GM21576 (cell line): ENCODE results near the gene ITPKC.
"Not testable (repeated sequence)": the region's sequence is repeated elsewhere in the genome, so short reads cannot be mapped to it uniquely, and the experiment has no call there.

Source experiments
- ATAC-seq: cut with Tn5 transposase; IDR thresholded peaks from one replicate; pipeline ENCODE4 v1.9.1; 2021; ENCODE audit warnings: mild to moderate bottlenecking, moderate library complexity; ENCODE audit not compliant: unreplicated experiment

The ITPKC gene

DNA sequence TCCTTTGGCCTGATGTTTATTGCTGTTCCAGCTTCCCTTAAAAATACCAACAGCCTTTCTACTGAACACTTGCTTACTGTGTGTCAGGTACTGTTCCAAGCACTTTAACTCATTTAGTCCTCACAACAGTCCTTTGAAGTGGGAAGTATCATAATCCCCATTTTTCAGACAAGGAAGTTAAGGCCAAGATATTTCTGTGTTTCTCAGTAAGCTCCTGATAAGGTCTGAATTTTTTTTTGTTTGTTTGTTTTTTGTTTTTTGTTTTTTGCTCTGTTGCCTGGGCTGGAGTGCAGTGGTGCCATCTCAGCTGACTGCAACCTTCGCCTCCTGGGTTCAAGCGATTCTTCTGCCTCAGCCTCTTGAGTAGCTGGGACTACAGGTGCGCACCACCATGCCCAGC lies 41.6 kb downstream of the ITPKC start:
- no peak for ATAC-seq

DNA sequence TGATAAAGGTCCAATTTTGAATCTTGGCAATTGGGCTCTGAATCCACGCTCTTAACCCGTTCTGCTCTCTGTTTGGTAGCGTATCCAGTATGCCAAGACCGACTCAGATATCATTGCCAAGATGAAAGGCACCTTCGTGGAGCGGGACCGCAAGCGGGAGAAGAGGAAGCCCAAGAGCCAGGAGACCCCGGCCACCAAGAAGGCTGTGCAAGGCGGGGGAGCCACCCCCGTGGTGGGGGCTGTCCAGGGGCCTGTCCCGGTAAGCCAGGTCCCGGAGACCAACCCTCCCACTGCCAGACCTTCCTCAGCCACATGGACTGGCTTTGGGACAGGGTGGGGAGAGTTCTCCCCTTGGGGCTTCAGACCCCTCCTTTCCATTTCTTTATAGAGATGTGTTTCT lies 42.4 kb downstream of the ITPKC start:
- no peak for ATAC-seq

DNA sequence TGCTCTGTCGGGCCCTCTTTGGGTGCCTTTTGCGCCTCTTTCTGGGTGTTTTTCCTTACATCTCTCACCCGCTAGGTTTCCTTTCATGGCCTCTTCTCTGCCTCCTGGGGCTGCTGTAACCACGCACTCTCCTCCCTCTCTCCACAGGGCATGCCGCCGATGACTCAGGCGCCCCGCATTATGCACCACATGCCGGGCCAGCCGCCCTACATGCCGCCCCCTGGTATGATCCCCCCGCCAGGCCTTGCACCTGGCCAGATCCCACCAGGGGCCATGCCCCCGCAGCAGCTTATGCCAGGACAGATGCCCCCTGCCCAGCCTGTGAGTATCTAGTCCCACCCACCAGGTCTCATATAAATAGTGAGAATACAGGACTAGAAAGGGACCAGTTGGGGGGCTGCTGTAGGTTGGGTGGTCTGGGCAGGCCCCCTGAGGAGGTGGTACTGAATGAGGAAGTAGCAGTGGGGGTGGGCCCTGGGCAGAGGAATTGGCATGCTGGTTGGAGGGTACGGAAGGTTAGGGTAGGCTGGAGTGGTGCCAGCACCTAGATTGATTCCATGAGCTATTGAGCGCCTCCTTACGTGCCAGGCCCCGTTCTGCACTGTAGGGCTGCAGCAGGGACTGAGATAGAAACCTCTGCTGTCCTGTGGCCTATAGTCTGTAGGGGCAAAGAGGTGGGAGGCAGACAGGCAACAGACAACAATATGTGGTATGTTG lies 46.0 kb downstream of the ITPKC start:
- ATAC-seq, result no peak

DNA sequence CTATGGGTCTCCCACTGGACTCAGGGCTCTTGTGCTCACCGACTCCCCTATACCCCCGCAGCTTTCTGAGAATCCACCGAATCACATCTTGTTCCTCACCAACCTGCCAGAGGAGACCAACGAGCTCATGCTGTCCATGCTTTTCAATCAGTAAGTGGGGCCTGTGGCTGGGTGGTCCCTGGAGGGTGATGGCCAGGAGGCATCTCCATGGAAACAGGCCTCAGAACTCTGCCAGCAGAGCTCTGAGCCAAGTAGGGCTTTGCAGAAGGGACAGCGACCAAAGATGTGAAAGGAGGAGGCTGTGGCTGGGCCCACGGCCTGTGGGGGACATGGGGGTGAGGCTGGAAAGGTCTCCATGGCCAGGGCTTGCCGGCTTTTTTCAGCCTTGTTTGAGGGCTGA lies 46.6 kb downstream of the ITPKC start:
- ATAC-seq, result no peak

DNA sequence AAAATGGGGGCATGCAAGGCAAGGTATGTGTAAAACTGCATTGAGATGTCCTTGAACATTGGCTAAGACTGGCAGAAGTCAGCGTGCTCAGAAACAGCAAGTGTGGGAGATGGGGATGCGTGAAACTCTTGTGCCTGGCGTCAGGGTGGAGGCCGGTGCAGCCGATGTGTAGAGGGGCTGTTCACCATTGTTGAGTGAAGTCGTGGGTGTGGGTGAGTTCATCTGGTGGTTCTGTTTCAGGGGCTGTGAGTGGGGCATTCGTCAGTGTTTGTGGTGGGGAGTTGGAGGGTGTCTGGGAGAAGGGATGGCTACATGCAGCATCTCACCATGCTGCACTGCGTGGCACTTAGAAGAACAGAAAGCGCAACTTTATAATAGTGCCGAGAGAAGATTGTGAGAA lies 47.1 kb downstream of the ITPKC start:
- no peak for ATAC-seq

DNA sequence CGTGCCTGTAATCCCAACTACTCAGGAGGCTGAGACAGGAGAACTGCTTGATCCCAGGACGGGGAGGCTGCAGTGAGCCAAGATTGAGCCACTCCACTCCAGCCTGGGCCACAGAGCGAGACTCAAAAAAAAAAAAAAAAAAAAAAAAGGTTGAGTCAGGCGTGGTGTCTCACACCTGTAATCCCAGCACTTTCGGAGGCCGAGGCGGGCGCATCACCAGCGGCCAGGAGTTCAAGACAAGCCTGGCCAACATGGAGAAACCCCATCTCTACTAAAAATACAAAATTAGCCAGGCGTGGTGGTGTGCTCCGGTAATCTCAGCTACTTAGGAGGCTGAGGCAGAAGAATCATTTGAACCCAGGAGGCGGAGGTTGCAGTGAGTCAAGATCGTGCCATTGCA lies 49.5 kb downstream of the ITPKC start:
- ATAC-seq, result not testable (repeated sequence)

DNA sequence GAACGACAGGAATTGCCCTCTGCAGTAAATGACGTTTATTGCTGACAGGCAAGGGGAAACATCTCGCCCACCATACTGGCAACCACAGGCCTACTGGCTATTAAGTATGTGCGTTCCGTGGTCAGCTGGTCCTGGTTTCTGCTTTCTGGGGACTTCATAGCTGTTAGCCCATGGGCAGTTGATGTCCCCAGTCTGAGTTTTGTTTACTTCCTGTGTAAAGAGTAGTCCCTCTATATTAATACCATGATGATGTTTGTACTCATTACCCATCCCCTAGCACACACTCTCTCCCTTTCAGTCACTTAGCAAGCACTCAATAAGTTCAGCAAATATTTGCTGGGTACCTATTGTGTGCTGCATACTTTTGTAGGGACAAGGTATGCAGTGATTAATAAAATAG lies 52.0 kb downstream of the ITPKC start:
- ATAC-seq, result no peak

DNA sequence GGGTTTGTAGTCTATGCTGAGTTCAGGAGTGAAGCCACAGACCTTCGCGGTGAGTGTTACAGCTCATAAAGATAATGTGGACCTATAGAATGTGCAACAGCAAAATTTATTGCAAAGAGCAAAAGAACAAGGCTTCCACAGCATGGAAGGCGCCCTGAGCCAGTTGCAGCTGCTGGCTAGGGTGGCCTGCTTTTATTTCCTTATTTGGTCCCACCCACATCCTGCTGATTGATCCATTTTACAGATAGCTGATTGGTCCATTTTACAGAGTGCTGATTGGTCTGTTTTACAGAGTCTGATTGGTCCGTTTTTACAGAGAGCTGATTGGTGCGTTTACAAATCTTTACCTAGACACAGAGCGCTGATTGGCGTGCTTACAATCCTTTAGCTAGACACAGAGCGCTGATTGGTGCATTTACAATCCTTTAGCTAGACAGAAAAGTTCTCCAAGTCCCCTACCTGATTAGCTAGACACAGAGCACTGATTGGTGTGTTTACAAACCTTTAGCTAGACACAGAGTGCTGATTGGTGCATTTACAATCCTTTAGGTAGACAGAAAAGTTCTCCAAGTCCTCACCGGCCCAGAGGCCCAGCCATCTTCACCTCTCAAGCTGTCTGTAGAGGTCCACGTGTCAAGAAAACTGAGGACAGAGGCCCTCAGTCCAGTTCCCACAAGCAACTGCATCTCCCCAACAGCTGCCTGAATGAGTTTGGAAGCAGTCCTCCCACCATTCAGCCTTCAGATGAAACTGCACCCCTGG lies 54.4 kb downstream of the ITPKC start:
- not testable (repeated sequence) for ATAC-seq

DNA sequence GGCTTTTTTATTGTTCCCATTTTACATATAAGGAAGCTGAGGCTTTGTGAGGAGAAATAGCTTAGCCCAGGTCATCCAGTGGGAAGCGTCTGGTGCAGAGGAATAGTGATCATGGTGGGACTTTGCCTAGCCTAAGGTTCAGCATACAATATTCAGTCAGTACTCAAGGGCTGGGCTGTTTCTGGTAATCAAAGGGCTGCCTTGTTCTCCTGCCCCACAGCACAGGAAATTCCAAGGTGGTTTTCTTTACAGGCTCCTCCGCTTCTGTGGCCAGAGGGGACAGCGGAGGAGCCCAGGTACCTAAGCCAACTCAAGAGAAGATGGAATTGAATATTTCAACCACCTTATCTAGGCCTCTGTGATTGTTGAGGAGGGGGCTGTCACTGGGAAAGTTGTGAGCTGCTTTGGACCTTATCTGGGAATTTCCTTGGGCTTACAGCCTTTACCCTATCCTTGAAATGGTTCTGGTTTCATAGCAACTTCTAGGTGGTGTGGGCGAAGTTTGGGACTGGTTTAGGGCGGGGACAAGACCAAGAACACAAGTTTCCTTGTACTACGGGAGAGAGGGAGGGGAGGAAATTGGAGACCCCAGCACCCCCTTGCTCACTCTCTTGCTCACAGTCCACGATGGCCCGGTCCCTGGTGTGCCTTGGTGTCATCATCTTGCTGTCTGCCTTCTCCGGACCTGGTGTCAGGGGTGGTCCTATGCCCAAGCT lies 58.2 kb downstream of the ITPKC start, which contains the start of gene MIA:
Gene MIA (plus strand): TSS at position 606 of the 716 bp plus-strand sequence. CDS start 22 bp downstream, at position 628.
- no peak for ATAC-seq

DNA sequence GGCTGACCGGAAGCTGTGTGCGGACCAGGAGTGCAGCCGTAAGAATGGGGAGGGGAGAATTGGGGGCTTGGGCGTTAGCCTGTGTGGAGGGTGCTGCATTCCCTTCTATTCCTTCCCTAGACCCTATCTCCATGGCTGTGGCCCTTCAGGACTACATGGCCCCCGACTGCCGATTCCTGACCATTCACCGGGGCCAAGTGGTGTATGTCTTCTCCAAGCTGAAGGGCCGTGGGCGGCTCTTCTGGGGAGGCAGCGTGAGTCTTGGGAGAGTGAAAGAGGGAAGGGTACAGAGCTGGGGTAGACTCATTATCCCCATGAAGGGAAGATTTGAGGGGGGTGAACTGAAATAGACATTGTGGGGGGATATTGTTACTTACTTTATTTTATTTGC lies 58.7 kb downstream of the ITPKC start:
- ATAC-seq, result no peak

DNA sequence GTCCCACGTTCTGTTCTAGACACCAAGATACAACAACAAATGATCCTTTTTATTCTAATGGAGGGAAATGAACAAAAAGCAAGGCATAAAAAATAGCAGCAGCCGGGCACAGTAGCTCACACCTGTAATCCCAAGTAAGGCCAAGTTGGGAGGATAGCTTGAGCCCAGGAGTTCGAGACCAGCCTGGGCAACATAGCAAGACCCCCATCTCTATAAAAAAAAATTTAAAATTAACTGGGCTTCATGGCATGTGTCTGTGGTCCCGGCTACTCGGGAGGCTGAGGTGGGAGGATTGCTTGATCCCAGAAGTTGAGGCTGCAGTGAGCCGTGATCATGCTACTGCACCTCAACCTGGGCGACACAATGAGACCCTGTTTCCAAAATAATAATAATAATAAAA lies 59.5 kb downstream of the ITPKC start:
- ATAC-seq, result no peak

DNA sequence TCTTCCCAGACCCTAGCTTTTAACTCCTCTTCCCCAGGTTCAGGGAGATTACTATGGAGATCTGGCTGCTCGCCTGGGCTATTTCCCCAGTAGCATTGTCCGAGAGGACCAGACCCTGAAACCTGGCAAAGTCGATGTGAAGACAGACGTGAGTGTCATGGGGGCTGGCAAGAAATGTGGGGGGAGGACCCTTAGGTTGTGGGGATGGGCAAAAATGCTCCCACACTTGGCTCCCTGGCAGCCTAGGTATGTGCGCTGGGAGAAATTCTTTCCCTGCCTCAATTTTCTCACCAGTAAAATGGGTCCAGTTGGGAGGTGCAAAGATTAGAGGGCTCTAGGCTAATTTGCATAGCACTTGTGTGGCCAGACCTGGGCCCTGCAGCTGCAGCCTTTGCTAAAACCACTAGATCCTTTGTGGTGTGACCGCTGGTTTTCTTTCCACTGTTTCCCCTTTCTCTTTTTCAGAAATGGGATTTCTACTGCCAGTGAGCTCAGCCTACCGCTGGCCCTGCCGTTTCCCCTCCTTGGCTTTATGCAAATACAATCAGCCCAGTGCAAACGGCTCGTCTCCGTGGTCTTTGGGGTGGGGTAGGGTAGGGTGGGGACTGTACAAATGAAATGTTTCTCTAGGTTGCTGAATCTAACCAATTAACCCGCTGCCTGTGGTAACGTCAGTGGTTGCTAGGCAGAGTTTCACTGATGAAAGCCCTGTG lies 60.2 kb downstream of the ITPKC start:
- ATAC-seq, result peak; percentile 60

DNA sequence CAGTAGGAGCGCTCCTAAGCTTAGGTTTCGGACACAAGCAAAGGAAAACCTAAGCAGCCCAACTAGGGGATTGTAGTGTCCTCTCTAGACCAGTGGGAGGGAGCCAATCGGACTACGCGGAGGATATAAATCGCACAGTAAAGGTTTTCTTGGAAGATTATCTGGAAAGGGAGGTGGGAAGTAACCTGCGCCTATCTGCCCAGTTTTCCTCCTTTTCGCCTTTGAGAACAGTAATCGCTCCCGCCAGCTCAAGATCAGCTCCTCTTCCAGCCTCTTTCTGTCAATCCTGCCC lies 60.7 kb downstream of the ITPKC start:
- ATAC-seq, result no peak

DNA sequence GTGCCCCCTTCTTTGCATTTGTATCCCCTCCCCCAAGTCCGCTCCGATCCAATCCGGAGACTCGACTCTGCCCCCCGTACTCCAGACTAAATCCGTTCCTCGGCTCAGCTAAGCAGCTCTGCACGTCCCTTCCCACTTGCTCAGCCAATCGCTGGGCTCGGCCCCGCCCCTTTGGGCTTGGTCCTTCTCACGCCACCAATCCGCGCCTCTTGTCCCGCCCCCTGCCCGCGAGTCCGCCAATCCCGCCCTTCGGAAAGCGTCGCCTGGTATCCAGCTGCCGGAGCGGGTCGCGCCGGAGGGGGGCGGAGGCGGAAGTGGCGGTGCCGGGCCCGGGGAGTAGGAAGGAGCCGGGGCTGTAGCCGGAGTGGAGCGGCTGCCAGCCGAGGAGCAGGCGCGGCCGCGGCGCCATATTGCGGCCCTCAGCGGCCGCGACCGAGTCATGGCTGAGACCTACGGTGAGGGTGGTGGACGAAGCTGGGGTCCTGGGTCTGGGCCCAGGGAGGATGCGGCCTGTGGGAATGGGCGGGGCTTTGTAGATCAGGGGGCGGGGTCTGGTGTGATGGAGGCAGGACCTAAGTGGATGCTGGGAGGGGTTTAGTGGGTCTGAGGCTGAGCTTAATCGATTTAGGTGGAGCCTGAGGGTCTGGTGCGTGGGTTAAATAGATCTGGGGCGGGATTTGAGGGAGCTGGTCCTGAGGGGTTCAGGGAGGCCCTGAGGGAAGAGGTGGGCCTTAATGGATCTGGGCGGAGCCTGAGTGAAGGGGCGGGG lies 61.2 kb downstream of the ITPKC start, which contains the start of gene RAB4B:
Gene RAB4B (plus strand): TSS at position 311 of the 769 bp plus-strand sequence. CDS start 129 bp downstream, at position 440.
- ATAC-seq, result peak; percentile 47

DNA sequence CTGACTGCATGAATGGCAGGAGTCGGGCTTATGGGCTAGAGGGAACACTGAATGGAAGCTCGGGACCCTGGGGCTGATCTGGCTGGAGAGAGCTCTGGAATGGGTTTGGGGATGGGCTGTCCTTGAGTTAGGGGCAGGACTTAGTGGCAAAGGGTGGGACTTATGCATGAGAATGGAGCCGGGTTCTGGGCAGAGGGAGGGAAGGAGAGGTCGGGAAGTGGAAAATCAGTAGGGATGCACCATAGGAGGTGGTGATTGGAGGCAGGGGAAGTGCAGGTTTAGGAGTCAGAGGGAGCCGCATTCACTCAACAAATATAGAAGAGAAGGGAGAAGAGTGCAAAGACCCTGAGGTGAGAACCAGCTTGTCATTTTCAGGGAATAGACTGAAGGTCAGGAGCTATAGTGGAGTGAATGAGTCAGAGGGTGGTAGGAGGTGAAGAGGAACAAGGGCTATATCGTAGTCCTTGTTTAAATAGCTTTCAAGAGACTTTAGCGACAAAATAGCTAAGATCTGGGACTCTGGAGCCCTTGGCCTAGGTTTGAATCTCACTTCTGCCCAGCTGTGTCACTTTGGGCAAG lies 61.9 kb downstream of the ITPKC start:
- ATAC-seq, result no peak

DNA sequence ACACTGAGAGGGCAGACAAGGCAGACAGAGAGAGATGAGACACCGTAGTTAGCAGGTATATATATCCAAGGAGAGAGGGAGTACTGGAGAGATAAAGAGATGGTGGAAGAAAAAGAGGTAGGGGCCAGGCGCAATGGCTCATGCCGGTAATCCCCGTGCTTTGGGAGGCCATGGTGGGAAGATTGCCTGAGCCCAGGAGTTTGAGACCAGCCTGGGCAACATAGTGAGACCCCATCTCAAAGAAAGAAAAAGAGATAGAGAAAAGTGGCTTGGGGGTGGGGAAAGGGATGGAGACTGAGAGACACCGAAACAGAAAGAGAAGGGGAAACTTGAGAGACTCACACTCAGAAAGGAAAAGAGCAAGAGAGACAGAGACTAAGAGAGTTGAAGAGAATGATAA lies 63.7 kb downstream of the ITPKC start:
- ATAC-seq, result no peak

DNA sequence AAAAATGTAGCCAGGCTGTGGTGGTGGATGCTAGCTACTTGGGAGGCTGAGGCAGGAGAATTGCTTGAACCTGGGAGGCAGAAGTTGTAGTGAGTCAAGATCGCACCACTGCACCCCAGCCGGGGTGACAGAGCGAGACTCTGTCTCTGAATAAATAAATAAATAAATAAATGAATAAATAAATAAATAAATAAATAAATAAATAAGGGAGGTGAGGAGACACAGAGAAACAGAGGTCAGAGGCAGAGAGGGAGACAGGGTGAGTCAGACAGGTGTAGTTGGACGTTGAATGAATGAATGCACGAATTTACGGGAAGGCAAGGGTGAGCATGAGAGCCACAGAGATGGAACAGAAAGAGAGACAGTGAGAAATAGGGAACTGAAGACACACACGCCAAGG lies 64.2 kb downstream of the ITPKC start:
- no peak for ATAC-seq

DNA sequence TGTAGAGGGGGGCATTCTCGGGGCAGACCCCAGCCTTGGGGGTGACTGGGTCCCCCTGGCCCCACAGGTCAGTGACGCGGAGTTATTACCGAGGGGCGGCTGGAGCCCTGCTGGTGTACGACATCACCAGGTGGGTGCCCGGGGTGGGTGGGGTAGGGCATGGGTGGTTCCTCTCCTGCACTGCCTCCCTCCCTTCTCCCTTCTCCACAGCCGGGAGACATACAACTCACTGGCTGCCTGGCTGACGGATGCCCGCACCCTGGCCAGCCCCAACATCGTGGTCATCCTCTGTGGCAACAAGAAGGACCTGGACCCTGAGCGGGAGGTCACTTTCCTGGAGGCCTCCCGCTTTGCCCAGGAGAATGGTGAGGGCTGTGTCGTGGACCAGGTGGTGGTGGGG lies 66.8 kb downstream of the ITPKC start:
- ATAC-seq, result no peak

DNA sequence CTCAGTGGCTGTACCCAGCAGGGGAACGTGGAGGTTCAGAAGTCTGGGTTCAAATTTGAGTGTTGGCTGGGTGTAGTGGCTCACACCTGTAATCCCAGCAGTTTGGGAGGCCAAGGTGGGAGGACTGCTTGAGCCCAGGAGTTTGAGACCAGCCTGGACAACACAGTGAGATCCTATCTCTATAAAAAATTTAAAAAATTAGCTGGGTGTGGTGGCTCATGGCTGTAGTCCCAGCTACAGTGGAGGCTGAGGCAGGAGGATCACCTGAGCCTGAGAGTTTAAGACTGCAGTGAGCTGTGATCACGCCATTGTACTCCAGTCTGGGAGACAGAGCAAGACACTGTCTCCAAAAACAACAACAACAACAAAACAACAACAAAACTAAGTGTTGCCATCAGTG lies 67.2 kb downstream of the ITPKC start:
- ATAC-seq, result not testable (repeated sequence)

DNA sequence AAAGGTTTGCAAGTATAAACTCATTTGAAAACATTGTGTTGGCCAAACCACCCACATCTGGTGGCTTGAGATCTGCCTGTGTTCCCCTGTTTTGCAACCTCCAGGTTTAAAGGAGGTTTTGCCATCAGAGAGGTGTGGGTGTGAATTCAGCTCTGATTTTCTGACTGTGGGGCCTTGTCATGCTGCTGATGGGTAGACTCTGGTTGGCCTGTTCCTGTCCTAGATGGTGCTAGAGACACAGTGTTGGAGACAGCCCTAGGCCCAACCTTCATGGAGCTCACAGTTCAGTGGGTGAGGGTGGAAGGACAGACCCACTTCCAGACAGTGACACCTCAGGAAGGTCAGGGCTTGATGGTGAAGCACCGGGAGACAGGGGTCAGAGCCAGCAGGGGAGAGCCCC lies 68.6 kb downstream of the ITPKC start:
- ATAC-seq, result no peak
